Measurements from ENCODE around the gene PPFIBP2.

- TF ChIP-seq, protein P1, sequence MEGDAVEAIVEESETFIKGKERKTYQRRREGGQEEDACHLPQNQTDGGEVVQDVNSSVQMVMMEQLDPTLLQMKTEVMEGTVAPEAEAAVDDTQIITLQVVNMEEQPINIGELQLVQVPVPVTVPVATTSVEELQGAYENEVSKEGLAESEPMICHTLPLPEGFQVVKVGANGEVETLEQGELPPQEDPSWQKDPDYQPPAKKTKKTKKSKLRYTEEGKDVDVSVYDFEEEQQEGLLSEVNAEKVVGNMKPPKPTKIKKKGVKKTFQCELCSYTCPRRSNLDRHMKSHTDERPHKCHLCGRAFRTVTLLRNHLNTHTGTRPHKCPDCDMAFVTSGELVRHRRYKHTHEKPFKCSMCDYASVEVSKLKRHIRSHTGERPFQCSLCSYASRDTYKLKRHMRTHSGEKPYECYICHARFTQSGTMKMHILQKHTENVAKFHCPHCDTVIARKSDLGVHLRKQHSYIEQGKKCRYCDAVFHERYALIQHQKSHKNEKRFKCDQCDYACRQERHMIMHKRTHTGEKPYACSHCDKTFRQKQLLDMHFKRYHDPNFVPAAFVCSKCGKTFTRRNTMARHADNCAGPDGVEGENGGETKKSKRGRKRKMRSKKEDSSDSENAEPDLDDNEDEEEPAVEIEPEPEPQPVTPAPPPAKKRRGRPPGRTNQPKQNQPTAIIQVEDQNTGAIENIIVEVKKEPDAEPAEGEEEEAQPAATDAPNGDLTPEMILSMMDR (IDR thresholded peaks at IDR 0.05) = no peak
- TF ChIP-seq POLR2A (IDR thresholded peaks at IDR 0.05) = no peak
Observed at GRCh38 chr11:7635708-7636107, 121.9 kb downstream of the PPFIBP2 start.

All from adrenal gland (tissue), 5 donors.